ENCODE data around the gene TLE5. TPM values are rescaled to one million over a fixed set of nuclear protein-coding genes. Genes with fewer than 3 reads are reported as not detected.

TLE5 gene
- total and polyA plus RNA-seq, 4 experiments from 2014 or later, result 572 to 943 (median 888) TPM

DNA sequence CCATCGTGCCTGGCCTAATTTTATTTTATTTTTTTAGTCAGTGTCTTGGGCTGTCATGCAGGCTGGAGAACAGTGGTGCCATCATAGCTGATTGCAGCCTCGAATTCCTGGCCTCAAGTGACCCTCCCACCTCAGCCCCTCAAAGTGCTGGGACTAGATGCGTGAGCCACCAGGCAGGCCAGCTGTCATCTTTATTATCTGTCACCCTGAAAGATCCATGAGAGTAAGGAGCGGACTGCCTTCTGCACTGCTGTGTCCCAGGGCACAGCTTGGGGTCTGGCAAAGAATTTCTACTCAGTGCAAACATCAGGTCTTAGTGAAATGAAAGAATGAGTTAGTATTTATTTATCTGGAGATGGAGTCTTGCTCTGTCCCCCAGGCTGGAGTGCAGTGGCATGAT is 9.5 kb upstream of the TLE5 start:
- H3K4me1 Mint-ChIP-seq, result peaks cover 0 to 10% (median 5%) of the 10 kb centered on the region in 4 donors

GRCh38 chr19:3068071-3068470 is 5.8 kb upstream of the TLE5 start:
- peaks cover 16% of the 10 kb centered on the region for H3K4me1 ChIP-seq (ENCODE audit: insufficient read depth, low read length)
- no peak overlapping the region for H3K27ac ChIP-seq (ENCODE audit: low read depth, low read length)
- H3K4me1 Mint-ChIP-seq, result peaks cover 4 to 12% (median 8%) of the 10 kb centered on the region in 4 donors
- H3K9me3 ChIP-seq (ENCODE audit: control insufficient read depth in 1 of 2, low read length in 2 of 2), result no peaks in the 10 kb centered on the region
- peak overlapping the region in 1 of 7 donors; percentile 60 for H3K27ac Mint-ChIP-seq
- ChIA-PET CTCF (ENCODE audit: partially characterized antibody) (interaction anchor here (1.2 to 1.6 kb wide), 3 partner anchors 9 to 110 kb away, joined by 4 to 5 read pairs (median 4); no protein-coding TSS in a partner anchor), POLR2A (ENCODE audit: partially characterized antibody) (interaction anchor here (1.6 kb wide), 1 partner anchor 16 kb away, joined by 3 read pairs; no protein-coding TSS in a partner anchor)
- no peaks in the 10 kb centered on the region for H3K36me3 Mint-ChIP-seq
- no peaks in the 10 kb centered on the region for H3K36me3 ChIP-seq (ENCODE audit: insufficient read depth, low read length)
- intact Hi-C loops (cut with micrococcal nuclease), result no loop called here
- H3K4me3 ChIP-seq (ENCODE audit: low read length in 2 of 2), result no peak overlapping the region
- H3K4me3 Mint-ChIP-seq, result no peak overlapping the region
- H3K27me3 Mint-ChIP-seq, result no peaks in the 10 kb centered on the region
- no peak for DNase-seq
- no peaks in the 10 kb centered on the region for H3K27me3 ChIP-seq (ENCODE audit: insufficient read depth, low read length)
- H3K9me3 Mint-ChIP-seq, result no peaks in the 10 kb centered on the region

More for the DNA sequence above, 9.5 kb upstream of the TLE5 start:
- CTCF ChIA-PET (ENCODE audit: partially characterized antibody), result interaction anchor here (0.8 to 1.6 kb wide), 3 partner anchors 14 to 55 kb away, joined by 3 to 7 read pairs (median 3); no protein-coding TSS in a partner anchor
- Histone ChIP-seq H3K36me3 (ENCODE audit: insufficient read depth, low read length) (no peaks in the 10 kb centered on the region), H3K27ac (ENCODE audit: low read depth, low read length) (no peak overlapping the region), H3K9me3 (ENCODE audit: control insufficient read depth in 1 of 2, low read length in 2 of 2) (no peaks in the 10 kb centered on the region), H3K4me3 (ENCODE audit: low read length in 2 of 2) (no peak overlapping the region), H3K27me3 (ENCODE audit: insufficient read depth, low read length) (no peaks in the 10 kb centered on the region), H3K4me1 (ENCODE audit: insufficient read depth, low read length) (peaks cover 7% of the 10 kb centered on the region)
- DNase-seq, result no peak
- Mint-ChIP-seq H3K36me3 (no peaks in the 10 kb centered on the region), H3K4me3 (no peak overlapping the region), H3K27me3 (no peaks in the 10 kb centered on the region), H3K9me3 (no peaks in the 10 kb centered on the region), H3K27ac (peak overlapping the region in 1 of 7 donors; percentile 37)
- POLR2A ChIA-PET (ENCODE audit: partially characterized antibody), result no interaction called here
- intact Hi-C loops (cut with micrococcal nuclease), result no loop called here

- peaks cover 21% of the 10 kb centered on the region for H3K4me1 ChIP-seq (ENCODE audit: insufficient read depth, low read length)
- H3K27ac ChIP-seq (ENCODE audit: low read depth, low read length), result no peak overlapping the region
- Mint-ChIP-seq H3K27me3 (no peaks in the 10 kb centered on the region), H3K27ac (peak overlapping the region in 2 of 7 donors; percentile 86 to 88), H3K4me3 (no peak overlapping the region), H3K9me3 (no peaks in the 10 kb centered on the region), H3K4me1 (peaks cover 9 to 16% (median 11%) of the 10 kb centered on the region in 4 donors), H3K36me3 (peaks cover 0 to 2% of the 10 kb centered on the region in 2 donors)
- H3K36me3 ChIP-seq (ENCODE audit: insufficient read depth, low read length), result no peaks in the 10 kb centered on the region
- CTCF ChIA-PET (ENCODE audit: partially characterized antibody), result interaction anchor here (1.2 to 1.6 kb wide), 3 partner anchors 9 to 110 kb away, joined by 4 to 5 read pairs (median 4); no protein-coding TSS in a partner anchor
- H3K4me3 ChIP-seq (ENCODE audit: low read length in 2 of 2), result no peak overlapping the region
- no peak for DNase-seq
- intact Hi-C loops (cut with micrococcal nuclease), result no loop called here
- no peaks in the 10 kb centered on the region for H3K9me3 ChIP-seq (ENCODE audit: control insufficient read depth in 1 of 2, low read length in 2 of 2)
- H3K27me3 ChIP-seq (ENCODE audit: insufficient read depth, low read length), result no peaks in the 10 kb centered on the region
- POLR2A ChIA-PET (ENCODE audit: partially characterized antibody), result interaction anchor here (1.2 to 1.6 kb wide), 2 partner anchors 8 to 16 kb away, joined by 3 to 4 read pairs; no protein-coding TSS in a partner anchor
Observed at GRCh38 chr19:3067563-3067962, 5.3 kb upstream of the TLE5 start.

DNA sequence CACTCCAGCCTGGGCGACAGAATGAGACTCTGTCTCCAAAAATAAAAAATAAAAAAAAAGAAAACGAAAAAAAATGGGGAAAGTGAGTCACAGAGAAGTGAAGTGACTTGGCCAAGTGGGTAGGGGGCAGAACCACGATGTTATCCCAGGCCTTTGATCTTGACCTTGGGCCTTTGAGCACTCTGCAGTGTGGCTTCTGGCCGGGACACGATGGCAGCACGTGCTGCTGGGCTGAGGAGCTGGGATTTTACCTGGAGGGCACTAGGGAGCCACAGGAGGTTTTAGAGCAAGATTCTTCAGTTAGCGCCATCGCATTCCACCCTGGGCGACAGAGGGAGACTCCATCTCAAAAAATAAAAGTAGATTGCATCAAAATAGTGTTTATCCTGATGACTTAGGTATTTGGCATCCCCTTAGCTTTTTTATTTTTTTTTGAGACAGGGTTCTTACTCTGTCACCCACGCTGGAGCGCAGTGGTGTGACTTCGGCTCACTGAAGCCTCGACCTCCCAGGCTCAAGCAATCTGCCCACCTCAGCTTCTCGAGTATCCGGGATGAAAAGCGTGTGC is 4.3 kb upstream of the TLE5 start:
- H3K36me3 Mint-ChIP-seq, result peaks cover 0 to 2% of the 10 kb centered on the region in 2 donors
- peak overlapping the region in 5 of 7 donors; percentile 15 to 88 (median 62) for H3K27ac Mint-ChIP-seq
- H3K9me3 ChIP-seq (ENCODE audit: control insufficient read depth in 1 of 2, low read length in 2 of 2), result no peaks in the 10 kb centered on the region
- CTCF ChIA-PET (ENCODE audit: partially characterized antibody), result no interaction called here
- H3K4me3 ChIP-seq (ENCODE audit: low read length in 2 of 2), result no peak overlapping the region
- no peaks in the 10 kb centered on the region for H3K27me3 ChIP-seq (ENCODE audit: insufficient read depth, low read length)
- peaks cover 7 to 16% (median 11%) of the 10 kb centered on the region in 4 donors for H3K4me1 Mint-ChIP-seq
- no peak overlapping the region for H3K27ac ChIP-seq (ENCODE audit: low read depth, low read length)
- H3K9me3 Mint-ChIP-seq, result no peaks in the 10 kb centered on the region
- H3K4me3 Mint-ChIP-seq, result no peak overlapping the region
- H3K4me1 ChIP-seq (ENCODE audit: insufficient read depth, low read length), result peaks cover 21% of the 10 kb centered on the region
- intact Hi-C loops (cut with micrococcal nuclease), result no loop called here
- no peaks in the 10 kb centered on the region for H3K27me3 Mint-ChIP-seq
- no peaks in the 10 kb centered on the region for H3K36me3 ChIP-seq (ENCODE audit: insufficient read depth, low read length)
- POLR2A ChIA-PET (ENCODE audit: partially characterized antibody), result interaction anchor here (0.8 to 1.6 kb wide), 3 partner anchors 9 to 30 kb away, joined by 3 to 4 read pairs (median 3); no protein-coding TSS in a partner anchor
- DNase-seq, result no peak

DNA sequence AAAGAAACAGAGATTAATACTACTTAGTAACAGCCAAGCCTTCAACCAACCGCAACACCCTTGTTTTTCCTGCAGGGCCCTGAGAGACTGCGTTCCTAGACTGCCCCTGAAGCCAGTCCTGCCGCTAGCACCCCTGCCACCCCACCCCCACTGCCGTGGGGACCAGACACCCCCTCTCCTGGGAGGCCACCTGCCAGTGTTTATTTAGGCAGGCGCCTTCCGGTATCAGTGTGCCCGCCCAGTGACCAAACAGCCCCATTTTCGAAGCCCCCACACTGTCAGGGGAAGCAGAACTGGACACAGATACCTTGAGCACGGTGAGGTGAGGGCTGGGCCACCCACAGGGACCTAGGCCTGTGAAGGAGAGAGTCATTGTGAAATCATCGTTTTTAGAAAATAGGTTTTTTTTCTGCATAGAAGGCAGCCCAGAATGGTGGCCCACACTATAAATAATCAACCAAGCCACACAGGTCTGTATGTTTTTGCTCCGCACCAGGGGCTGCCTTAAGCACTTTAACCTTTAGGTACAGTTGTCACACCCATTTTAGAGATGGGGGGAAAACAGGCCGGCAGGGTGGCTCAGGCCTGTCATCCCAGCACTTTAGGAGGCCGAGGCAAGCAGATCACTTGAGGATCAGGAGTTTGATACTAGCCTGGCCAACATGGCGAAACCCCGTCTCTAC is 3.5 kb upstream of the TLE5 start:
- no peak overlapping the region for H3K27ac ChIP-seq (ENCODE audit: low read depth, low read length)
- no peak overlapping the region for H3K4me3 Mint-ChIP-seq
- POLR2A ChIA-PET (ENCODE audit: partially characterized antibody), result interaction anchor here (2.7 kb wide), 1 partner anchor 12 kb away, joined by 13 read pairs; no protein-coding TSS in a partner anchor

GRCh38 chr19:3064011-3064330 is 1.7 kb upstream of the TLE5 start:
- H3K9me3 Mint-ChIP-seq, result no peaks in the 10 kb centered on the region
- Histone ChIP-seq H3K4me3 (ENCODE audit: low read length in 2 of 2) (no peak overlapping the region), H3K4me1 (ENCODE audit: insufficient read depth, low read length) (peaks cover 39% of the 10 kb centered on the region), H3K36me3 (ENCODE audit: insufficient read depth, low read length) (peaks cover 12% of the 10 kb centered on the region), H3K27me3 (ENCODE audit: insufficient read depth, low read length) (no peaks in the 10 kb centered on the region), H3K9me3 (ENCODE audit: control insufficient read depth in 1 of 2, low read length in 2 of 2) (no peaks in the 10 kb centered on the region), H3K27ac (ENCODE audit: low read depth, low read length) (no peak overlapping the region)
- peak overlapping the region in 6 of 7 donors; percentile 62 to 97 (median 94) for H3K27ac Mint-ChIP-seq
- ChIA-PET CTCF (ENCODE audit: partially characterized antibody) (interaction anchor here (1.0 to 1.6 kb wide), 3 partner anchors 12 to 40 kb away, joined by 3 to 7 read pairs (median 3); no protein-coding TSS in a partner anchor), POLR2A (ENCODE audit: partially characterized antibody) (interaction anchor here (2.4 to 16.1 kb wide), 4 partner anchors 11 to 113 kb away, joined by 12 to 555 read pairs (median 26); no protein-coding TSS in a partner anchor)
- intact Hi-C loops (cut with micrococcal nuclease), result loop anchor here (5.0 kb wide), 2 partner anchors 38 to 112 kb away; no protein-coding TSS in a partner anchor
- no peaks in the 10 kb centered on the region for H3K27me3 Mint-ChIP-seq
- peak overlapping the region in 7 of 8 donors; percentile 34 to 95 (median 90) for H3K4me3 Mint-ChIP-seq
- peaks cover 11 to 17% of the 10 kb centered on the region in 2 donors for H3K36me3 Mint-ChIP-seq
- H3K4me1 Mint-ChIP-seq, result peaks cover 10 to 36% (median 22%) of the 10 kb centered on the region in 4 donors
- no peak for DNase-seq

More for the DNA sequence above, 3.5 kb upstream of the TLE5 start:
- Mint-ChIP-seq H3K4me1 (peaks cover 7 to 18% (median 13%) of the 10 kb centered on the region in 4 donors), H3K27me3 (no peaks in the 10 kb centered on the region), H3K9me3 (no peaks in the 10 kb centered on the region), H3K27ac (peak overlapping the region in 4 of 7 donors; percentile 22 to 93 (median 32)), H3K36me3 (peaks cover 2 to 4% of the 10 kb centered on the region in 2 donors)
- Histone ChIP-seq H3K9me3 (ENCODE audit: control insufficient read depth in 1 of 2, low read length in 2 of 2) (no peaks in the 10 kb centered on the region), H3K36me3 (ENCODE audit: insufficient read depth, low read length) (no peaks in the 10 kb centered on the region), H3K27me3 (ENCODE audit: insufficient read depth, low read length) (no peaks in the 10 kb centered on the region), H3K4me1 (ENCODE audit: insufficient read depth, low read length) (peaks cover 22% of the 10 kb centered on the region), H3K4me3 (ENCODE audit: low read length in 2 of 2) (no peak overlapping the region)
- CTCF ChIA-PET (ENCODE audit: partially characterized antibody), result interaction anchor here (0.9 kb wide), 1 partner anchor 10 kb away, joined by 5 read pairs; no protein-coding TSS in a partner anchor
- DNase-seq, result no peak
- intact Hi-C loops (cut with micrococcal nuclease), result no loop called here

All from CD4-positive, alpha-beta memory T cell (primary cell).